ENCODE results near the gene MLLT1.

The MLLT1 gene

GRCh38 chr19:6172074-6172863 lies 107.5 kb downstream of the MLLT1 start:
- TF ChIP-seq CTCF (conservative IDR thresholded peaks at IDR 0.05): no peak
- H3K27ac ChIP-seq: no peak overlapping the region

- TF ChIP-seq CTCF (conservative IDR thresholded peaks at IDR 0.05): no peak
Measured at GRCh38 chr19:6167115-6167514, 112.7 kb downstream of the MLLT1 start.

GRCh38 chr19:6164906-6165531 lies 114.8 kb downstream of the MLLT1 start:
- H3K27ac ChIP-seq: no peak overlapping the region
- TF ChIP-seq CTCF (conservative IDR thresholded peaks at IDR 0.05): no peak

More at GRCh38 chr19:6167115-6167514, 112.7 kb downstream of the MLLT1 start:
- no peak overlapping the region for H3K27ac ChIP-seq

GRCh38 chr19:6161271-6161850 lies 118.4 kb downstream of the MLLT1 start:
- no peak for TF ChIP-seq CTCF (conservative IDR thresholded peaks at IDR 0.05)
- no peak overlapping the region for H3K27ac ChIP-seq

Data from VCaP (cell line).